Heart left ventricle (tissue), 16 donors: ENCODE data around the gene ATF1. TPM values are rescaled to one million over a fixed set of nuclear protein-coding genes. Genes with fewer than 3 reads are reported as not detected.

Experiments
- ATAC-seq, 4 donors: fragments of 200-7000 bp; cut with Tn5 transposase; one replicate each; pipeline ENCODE4 v1.9.1; 2020 to 2022; ENCODE audit warnings: moderate library complexity in 4 of 4, mild to moderate bottlenecking in 3 of 4, moderate number of reproducible peaks in 1 of 4
- DNase-seq, 5 donors: peaks; one replicate each; pipeline ENCODE4 v3.0.0-alpha.2; 2020
- H3K27ac ChIP-seq, 12 donors: fragments of 200-600 bp; sonication (generic) in 4 of 12; one replicate each; pipeline versions ENCODE4 v1.5.0 to v1.8.0; 2016 to 2022; ENCODE audit warnings: mild to moderate bottlenecking in 2 of 12
- H3K27me3 ChIP-seq, 9 donors: fragments of 200-600 bp; sonication (generic) in 2 of 9; one replicate each; pipeline versions ENCODE4 v1.5.1 to v1.8.0; 2016 to 2022; ENCODE audit warnings: mild to moderate bottlenecking in 3 of 9
- H3K36me3 ChIP-seq, 9 donors: fragments of 200-600 bp; sonication (generic) in 2 of 9; one replicate each; pipeline versions ENCODE4 v1.5.0 to v1.8.0; 2018 to 2022; ENCODE audit warnings: mild to moderate bottlenecking in 2 of 9
- H3K4me1 ChIP-seq, 12 donors: fragments of 200-600 bp; sonication (generic) in 4 of 12; one replicate each; pipeline versions ENCODE4 v1.5.0 to v1.8.0; 2016 to 2022; ENCODE audit warnings: mild to moderate bottlenecking in 3 of 12
- H3K4me3 ChIP-seq, 12 donors: fragments of 200-600 bp; sonication (generic) in 4 of 12; one replicate each; pipeline versions ENCODE4 v1.5.0 to v1.8.0; 2017 to 2022; ENCODE audit warnings: mild to moderate bottlenecking in 9 of 12, moderate library complexity in 4 of 12
- H3K9me3 ChIP-seq, 12 donors: fragments of 200-600 bp; sonication (generic) in 4 of 12; one replicate each; pipeline versions ENCODE4 v1.5.0 to v1.8.0; 2016 to 2022; ENCODE audit warnings: mild to moderate bottlenecking in 1 of 12
- CTCF ChIP-seq, 12 donors: fragments of 200-600 bp; sonication (generic) in 4 of 12; IDR thresholded peaks; one replicate each; pipeline versions ENCODE4 v1.5.0 to v1.8.0; 2018 to 2022; ENCODE audit warnings: antibody characterized with exemption in 12 of 12, mild to moderate bottlenecking in 5 of 12
- POLR2A ChIP-seq, 2 donors: fragments of 450-650 bp; IDR thresholded peaks; one replicate each; pipeline ENCODE4 v1.6.1; 2017; ENCODE audit warnings: antibody characterized with exemption in 2 of 2, mild to moderate bottlenecking in 2 of 2, moderate library complexity in 2 of 2
- WGBS, 4 donors: extraction: QIAGEN DNeasy Blood & Tissue Kit in 2 of 4; methylation state at CpG; one replicate each; pipeline versions ENCODE4 v1.1.5 to v1.1.7; 2013 to 2018; 5-methylcytosine and 5-hydroxymethylcytosine counted together
- intact Hi-C, 10 donors: fragments of 100-400 bp; cut with DNase I; formaldehyde crosslinking; loops; one replicate each; pipeline versions ENCODE4 v1.11.1 to v1.14.2; 2022
- polyA plus RNA-seq, 2 donors: library from polyadenylated mRNA; stranded (reverse); fragments of 200-250 nt; gene quantifications; one replicate each; pipeline ENCODE4 v1.2.3, GENCODE V29; 2013
- total RNA-seq, 9 donors: library from RNA; depleted of rRNA in 2 of 9; stranded (reverse); fragments of >200 nt in 2 of 9; fragmentation: NEBNext Ultra II Directional in 3 of 9; extraction: Animal tissue kit (Norgen Biotek cat#: 25700) in 3 of 9; gene quantifications; one replicate each; pipeline versions ENCODE4 v1.1.0 to v1.2.4, GENCODE V29; 2016 to 2023
- donor health status: ischemic (EF 13 %, LVEDD 7.1; RV severe dilation, severe dysfunction).
- donor health status: healthy with polysubstance abuse.
- donor health status: DM: no; HTN: yes; CAD: no.
- donor health status: DM: no; HTN: no; CAD: no.
- donor health status: ischemic (EF 25% LVEDD 6.9; RV normal size, moderate dysfunction).
- donor health status: ischemic (EF 25% LVEDD 5.7; RV mildly dilated, moderate dysfunction).
- donor health status: healthy.
- donor health status: DM: yes; HTN: yes; CAD: no.
- donor health status: ischemic (EF 35%, LVEDD 5.7; RV mildly dilated, moderate dysfunction).
- donor health status: nonischemic (EF 11% LVEDD 7.7; RV severe dilation, severe dysfunction).
- donor health status: DM: yes; HTN: yes; CAD: no.
- donor health status: PGD.
- donor health status: ischemic (EF 29% LVEDD 5.4; RV normal size, mild dysfunction).
- donor health status: nonischemic (EF 23%, LVEDD 6.1; RV moderate dilation, normal function).

Gene ATF1
- total and polyA plus RNA-seq, 11 donors = 3.5 to 27.4 (median 18.0) TPM

GRCh38 chr12:50788561-50788960, 24.7 kb downstream of the ATF1 start:
- H3K27me3 ChIP-seq = no peaks in the 10 kb centered on the region
- 94 to 98% (median 97%) methylated on average over 3 of the region's 3 CpGs for WGBS, 4 donors

GRCh38 chr12:50790081-50790480, 26.2 kb downstream of the ATF1 start:
- Histone ChIP-seq H3K27me3 (no peaks in the 10 kb centered on the region), H3K9me3 (peaks cover 0 to 10% (median 0%) of the 10 kb centered on the region in 12 donors), H3K27ac (no peak overlapping the region), H3K4me3 (no peak overlapping the region), H3K4me1 (peaks cover 0 to 7% (median 0%) of the 10 kb centered on the region in 12 donors), H3K36me3 (peaks cover 0 to 12% (median 0%) of the 10 kb centered on the region in 9 donors)
- 93 to 96% (median 94%) methylated on average over 5 of the region's 5 CpGs for WGBS, 4 donors
- TF ChIP-seq POLR2A (IDR thresholded peaks at IDR 0.05) (no peak), CTCF (IDR thresholded peaks at IDR 0.05) (no peak)
- no peak for ATAC-seq
- DNase-seq = no peak
- intact Hi-C loops = no loop called here

More at GRCh38 chr12:50788561-50788960, 24.7 kb downstream of the ATF1 start:
- Histone ChIP-seq H3K27ac (no peak overlapping the region), H3K9me3 (peaks cover 0 to 10% (median 0%) of the 10 kb centered on the region in 12 donors), H3K4me3 (no peak overlapping the region), H3K4me1 (peaks cover 0 to 7% (median 0%) of the 10 kb centered on the region in 12 donors), H3K36me3 (peaks cover 0 to 18% (median 1%) of the 10 kb centered on the region in 9 donors)
- intact Hi-C loops = no loop called here
- no peak for TF ChIP-seq POLR2A (IDR thresholded peaks at IDR 0.05)
- no peak for TF ChIP-seq CTCF (IDR thresholded peaks at IDR 0.05)
- DNase-seq (no peak), ATAC-seq (no peak)

- H3K27ac ChIP-seq = no peak overlapping the region
- DNase-seq = no peak
- intact Hi-C loops = no loop called here
- H3K9me3 ChIP-seq = peaks cover 0 to 20% (median 5%) of the 10 kb centered on the region in 12 donors
- no peak overlapping the region for H3K4me3 ChIP-seq
- H3K36me3 ChIP-seq = peaks cover 3 to 67% (median 56%) of the 10 kb centered on the region in 9 donors
- no peak for ATAC-seq
- no peaks in the 10 kb centered on the region for H3K4me1 ChIP-seq
- no peak for TF ChIP-seq POLR2A (IDR thresholded peaks at IDR 0.05)
- no peak for TF ChIP-seq CTCF (IDR thresholded peaks at IDR 0.05)
- 96 to 100% (median 99%) methylated on average over 2 of the region's 2 CpGs for WGBS, 4 donors
- H3K27me3 ChIP-seq = no peaks in the 10 kb centered on the region
Measured at GRCh38 chr12:50799908-50800307, 36.0 kb downstream of the ATF1 start.

GRCh38 chr12:50803230-50803875, 39.5 kb downstream of the ATF1 start:
- 95 to 99% (median 97%) methylated on average over 2 of the region's 2 CpGs for WGBS, 4 donors

More at GRCh38 chr12:50803230-50803875, 39.5 kb downstream of the ATF1 start:
- ATAC-seq (no peak), DNase-seq (no peak)
- intact Hi-C loops = no loop called here
- Histone ChIP-seq H3K4me3 (no peak overlapping the region), H3K36me3 (peaks cover 3 to 49% (median 28%) of the 10 kb centered on the region in 9 donors), H3K9me3 (peaks cover 0 to 20% (median 5%) of the 10 kb centered on the region in 12 donors), H3K27ac (no peak overlapping the region), H3K4me1 (no peaks in the 10 kb centered on the region), H3K27me3 (no peaks in the 10 kb centered on the region)
- TF ChIP-seq POLR2A (IDR thresholded peaks at IDR 0.05) (no peak), CTCF (IDR thresholded peaks at IDR 0.05) (no peak)
